ENCODE measurements around the gene SPSB1. TPM values are rescaled to one million over a fixed set of nuclear protein-coding genes. Genes with fewer than 3 reads are reported as not detected.

Gene SPSB1
- polyA plus RNA-seq, 1 experiment = 20.3 TPM

DNA sequence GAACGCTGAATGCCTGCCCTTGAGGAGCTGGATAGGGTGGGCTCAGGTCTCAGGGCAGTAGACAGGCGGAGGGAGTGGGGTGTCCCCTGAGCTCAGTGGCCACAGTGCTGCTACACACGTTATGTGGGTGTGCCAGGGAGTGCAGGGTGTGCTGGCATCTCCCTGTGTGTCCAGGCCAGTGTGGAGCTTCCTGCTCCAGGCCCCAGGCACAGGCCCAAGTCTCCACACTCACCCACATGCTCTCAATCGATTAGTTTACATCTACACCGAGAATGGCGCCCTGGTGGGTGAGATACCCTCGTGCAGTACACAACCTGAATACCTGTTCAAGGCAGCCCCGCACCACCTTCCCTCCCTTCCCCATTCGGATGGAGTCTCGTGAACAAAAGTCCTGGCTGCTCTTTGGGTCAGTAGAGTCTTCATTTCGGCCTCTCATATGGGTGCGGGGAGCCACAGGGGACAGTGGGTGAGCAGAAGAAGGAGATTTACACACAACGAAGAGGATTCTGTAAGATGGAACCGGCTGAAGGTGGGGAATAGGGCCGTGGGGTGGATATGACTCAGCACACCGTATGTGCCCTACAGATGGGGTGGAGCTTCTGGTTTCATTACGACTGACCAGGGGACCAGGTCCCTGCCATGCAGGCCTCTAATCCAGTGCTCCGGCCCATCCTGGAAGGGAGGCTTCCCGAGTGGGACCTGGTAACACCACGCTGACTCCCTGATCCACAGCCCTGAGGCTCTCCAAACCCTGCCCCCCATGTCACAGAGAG is 93.3 kb downstream of the SPSB1 start:
- POLR2A ChIA-PET = no interaction called here
- Histone ChIP-seq H3K27me3 (ENCODE audit: control insufficient read depth, insufficient read depth, low read length) (no peaks in the 10 kb centered on the region), H3K4me3 (ENCODE audit: low read depth, low read length) (no peak overlapping the region), H3K9me3 (ENCODE audit: control insufficient read depth, insufficient read depth, low read length) (no peaks in the 10 kb centered on the region; the same call in 1 of the 2 replicates), H3K27ac (ENCODE audit: low read depth, low read length) (no peak overlapping the region)
- TF ChIP-seq, protein P1, sequence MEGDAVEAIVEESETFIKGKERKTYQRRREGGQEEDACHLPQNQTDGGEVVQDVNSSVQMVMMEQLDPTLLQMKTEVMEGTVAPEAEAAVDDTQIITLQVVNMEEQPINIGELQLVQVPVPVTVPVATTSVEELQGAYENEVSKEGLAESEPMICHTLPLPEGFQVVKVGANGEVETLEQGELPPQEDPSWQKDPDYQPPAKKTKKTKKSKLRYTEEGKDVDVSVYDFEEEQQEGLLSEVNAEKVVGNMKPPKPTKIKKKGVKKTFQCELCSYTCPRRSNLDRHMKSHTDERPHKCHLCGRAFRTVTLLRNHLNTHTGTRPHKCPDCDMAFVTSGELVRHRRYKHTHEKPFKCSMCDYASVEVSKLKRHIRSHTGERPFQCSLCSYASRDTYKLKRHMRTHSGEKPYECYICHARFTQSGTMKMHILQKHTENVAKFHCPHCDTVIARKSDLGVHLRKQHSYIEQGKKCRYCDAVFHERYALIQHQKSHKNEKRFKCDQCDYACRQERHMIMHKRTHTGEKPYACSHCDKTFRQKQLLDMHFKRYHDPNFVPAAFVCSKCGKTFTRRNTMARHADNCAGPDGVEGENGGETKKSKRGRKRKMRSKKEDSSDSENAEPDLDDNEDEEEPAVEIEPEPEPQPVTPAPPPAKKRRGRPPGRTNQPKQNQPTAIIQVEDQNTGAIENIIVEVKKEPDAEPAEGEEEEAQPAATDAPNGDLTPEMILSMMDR (IDR thresholded peaks at IDR 0.05; ENCODE audit: low read depth, low read length) = no peak
- CTCF ChIA-PET = interaction anchor here (0.6 kb wide), 1 partner anchor 65 kb away, joined by 4 read pairs; no protein-coding TSS in a partner anchor
- DNase-seq (ENCODE audit: low read depth, low spot score) = no peak

DNA sequence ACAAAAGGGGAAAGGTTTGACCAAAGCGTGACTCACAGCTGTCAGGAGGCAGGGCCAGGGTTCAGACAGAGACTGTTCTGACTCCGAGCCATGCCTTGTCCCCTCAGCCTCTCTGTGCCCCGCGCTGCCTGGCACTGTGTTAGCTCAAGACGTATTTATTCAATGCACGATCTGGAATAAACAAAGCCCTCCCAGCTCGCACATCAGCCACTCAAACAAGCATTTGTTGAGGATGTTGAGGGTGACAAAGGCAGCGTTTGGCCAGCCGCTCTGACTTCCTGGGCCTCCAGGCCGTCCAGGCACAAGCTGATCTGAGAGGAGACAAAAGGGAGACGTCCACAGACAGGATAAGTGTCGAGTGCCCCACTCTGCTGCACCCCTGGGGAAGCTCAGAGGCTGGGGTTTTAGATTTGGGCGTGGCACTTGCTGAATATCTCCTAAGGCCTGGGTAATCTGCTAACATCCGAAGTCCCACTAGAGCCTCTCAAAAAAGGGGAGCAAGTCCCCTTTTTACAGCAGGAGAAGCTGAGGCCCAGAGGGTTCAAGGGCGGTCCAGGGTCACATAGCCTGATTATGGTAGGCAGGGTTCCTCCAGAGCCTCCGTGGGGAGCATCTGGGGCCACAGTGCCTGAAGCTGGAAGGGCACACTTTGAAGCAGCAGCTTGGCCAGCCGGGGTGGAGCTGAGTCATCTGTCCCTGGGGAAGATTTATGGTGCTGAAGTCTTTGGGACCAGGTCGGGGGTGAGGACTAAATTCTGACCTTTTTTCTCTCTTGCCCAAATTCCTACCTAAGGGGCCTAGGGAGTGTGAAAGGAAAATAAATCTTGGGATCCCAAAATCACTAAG is 95.9 kb downstream of the SPSB1 start:
- DNase-seq (ENCODE audit: low read depth, low spot score) = no peak
- Histone ChIP-seq H3K9me3 (ENCODE audit: control insufficient read depth, insufficient read depth, low read length) (no peaks in the 10 kb centered on the region; the same call in 1 of the 2 replicates), H3K27me3 (ENCODE audit: control insufficient read depth, insufficient read depth, low read length) (peaks cover 4% of the 10 kb centered on the region), H3K27ac (ENCODE audit: low read depth, low read length) (no peak overlapping the region), H3K4me3 (ENCODE audit: low read depth, low read length) (no peak overlapping the region)
- ChIA-PET POLR2A (interaction anchor here (0.6 to 1.9 kb wide), 5 partner anchors 11 to 103 kb away, joined by 3 to 5 read pairs (median 4); no protein-coding TSS in a partner anchor), CTCF (interaction anchor here (0.6 kb wide), 1 partner anchor 281 kb away, joined by 4 read pairs; no protein-coding TSS in a partner anchor)
- TF ChIP-seq, protein P1 (IDR thresholded peaks at IDR 0.05; ENCODE audit: low read depth, low read length) = no peak

DNA sequence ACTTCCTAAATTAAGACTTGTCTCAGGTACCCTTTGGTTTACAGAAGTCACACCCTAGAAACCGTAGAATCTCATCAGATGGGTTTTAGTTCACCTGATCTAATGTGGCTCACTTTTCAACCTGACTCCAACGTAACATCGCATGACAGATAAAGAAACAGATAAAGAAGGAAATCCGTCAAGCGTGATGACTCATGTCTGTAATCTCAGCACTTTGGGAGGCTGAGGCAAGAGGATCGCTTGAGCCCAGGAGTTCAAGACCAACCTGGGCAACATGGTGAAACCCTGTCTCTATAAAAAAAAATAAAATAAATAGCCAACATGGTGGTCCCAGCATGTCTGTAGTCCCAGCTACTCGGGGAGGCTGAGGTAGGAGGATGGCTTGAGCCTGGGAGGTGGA is 97.3 kb downstream of the SPSB1 start:
- POLR2A ChIA-PET = interaction anchor here (1.9 kb wide), 1 partner anchor 10 kb away, joined by 5 read pairs; no protein-coding TSS in a partner anchor
- no peak for DNase-seq (ENCODE audit: low read depth, low spot score)
- peaks cover 14% of the 10 kb centered on the region for H3K27me3 ChIP-seq (ENCODE audit: control insufficient read depth, insufficient read depth, low read length)
- no peak overlapping the region for H3K27ac ChIP-seq (ENCODE audit: low read depth, low read length)
- peaks cover 8% of the 10 kb centered on the region for H3K9me3 ChIP-seq (ENCODE audit: control insufficient read depth, insufficient read depth, low read length)
- CTCF ChIA-PET = interaction anchor here (1.6 kb wide), 1 partner anchor 65 kb away, joined by 5 read pairs; no protein-coding TSS in a partner anchor
- TF ChIP-seq, protein P1 (IDR thresholded peaks at IDR 0.05; ENCODE audit: low read depth, low read length) = no peak
- no peak overlapping the region for H3K4me3 ChIP-seq (ENCODE audit: low read depth, low read length)

DNA sequence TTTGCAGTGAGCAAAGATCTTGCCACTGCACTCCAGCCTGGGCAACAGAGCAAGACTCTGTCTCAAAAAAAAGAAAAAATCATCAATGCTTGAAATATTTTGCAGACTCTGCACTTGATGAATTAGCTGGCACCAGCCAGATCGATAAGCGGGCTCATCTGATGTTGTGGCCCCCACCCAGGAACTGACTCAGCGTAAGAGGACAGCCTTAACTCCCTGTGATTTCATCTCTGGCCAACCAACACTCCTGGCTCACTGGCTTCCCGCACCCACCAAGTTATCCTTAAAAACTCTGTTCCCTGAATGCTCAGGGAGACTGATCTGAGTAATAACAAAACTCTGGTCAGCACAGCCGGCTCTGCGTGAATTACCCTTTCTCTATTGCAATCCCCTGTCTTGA is 98.9 kb downstream of the SPSB1 start:
- CTCF ChIA-PET = no interaction called here
- no peak for DNase-seq (ENCODE audit: low read depth, low spot score)
- no peak overlapping the region for H3K27ac ChIP-seq (ENCODE audit: low read depth, low read length)
- POLR2A ChIA-PET = no interaction called here
- H3K9me3 ChIP-seq (ENCODE audit: control insufficient read depth, insufficient read depth, low read length) = peaks cover 14% of the 10 kb centered on the region
- TF ChIP-seq, protein P1 (IDR thresholded peaks at IDR 0.05; ENCODE audit: low read depth, low read length) = no peak
- H3K4me3 ChIP-seq (ENCODE audit: low read depth, low read length) = no peak overlapping the region
- peaks cover 15% of the 10 kb centered on the region for H3K27me3 ChIP-seq (ENCODE audit: control insufficient read depth, insufficient read depth, low read length)

Measured in AG04450 (cell line).